Activated B cell treated with CpG ODN at 0.5 μM for 24 hours (primary cell): Measurements from ENCODE around the gene PJVK. TPM values are rescaled to one million over a fixed set of nuclear protein-coding genes. Genes with fewer than 3 reads are reported as not detected.

ENCODE experiments used
- ATAC-seq: fragments of 200-7000 bp; cut with Tn5 transposase; one replicate; pipeline ENCODE4 v1.10.0; 2021; ENCODE audit warnings: low read depth, mild to moderate bottlenecking, moderate library complexity
- CTCF ChIA-PET: fragments of 350-600 bp; sonication (Branson Sonifier 250); formaldehyde crosslinking; loops from one replicate; lab custom pipeline; 2021; ENCODE audit warnings: antibody characterized with exemption; lab: Charles Lee
- POLR2A ChIA-PET: fragments of 350-600 bp; sonication (Branson Sonifier 250); formaldehyde crosslinking; loops from one replicate; lab custom pipeline; 2021; ENCODE audit warnings: antibody characterized with exemption; lab: Charles Lee
- DNase-seq: peaks from one replicate; pipeline ENCODE4 v3.0.0; 2022
- H3K27ac Mint-ChIP-seq: one replicate; pipeline ENCODE4 v1.8.0; 2020; ENCODE audit warnings: mixed read lengths
- H3K27me3 Mint-ChIP-seq: one replicate; pipeline ENCODE4 v1.8.0; 2021; ENCODE audit warnings: mixed read lengths
- H3K36me3 Mint-ChIP-seq: one replicate; pipeline ENCODE4 v1.8.0; 2021; ENCODE audit warnings: low read depth, mixed read lengths
- H3K4me1 Mint-ChIP-seq: one replicate; pipeline ENCODE4 v1.8.0; 2021; ENCODE audit warnings: mixed read lengths
- H3K4me3 Mint-ChIP-seq: one replicate; pipeline ENCODE4 v1.8.0; 2020; ENCODE audit warnings: mild to moderate bottlenecking, mixed read lengths
- H3K9me3 Mint-ChIP-seq: one replicate; pipeline ENCODE4 v1.8.0; 2020; ENCODE audit warnings: mixed read lengths
- intact Hi-C: fragments of 100-400 bp; cut with micrococcal nuclease; formaldehyde crosslinking; loops from one replicate; pipeline ENCODE4 v1.15.1; 2024
- total RNA-seq: library from RNA; stranded (reverse); gene quantifications from 2 replicates; pipeline ENCODE4 v1.2.3, GENCODE V29; 2022
- TF ChIP-seq, protein P1 (sequence below): fragments of 200-600 bp; IDR thresholded peaks from one replicate; pipeline ENCODE4 v1.8.0; 2022; ENCODE audit warnings: antibody characterized with exemption, mild to moderate bottlenecking

The PJVK gene
- total RNA-seq, 1 donor from 2014 or later: 3.1 TPM

DNA sequence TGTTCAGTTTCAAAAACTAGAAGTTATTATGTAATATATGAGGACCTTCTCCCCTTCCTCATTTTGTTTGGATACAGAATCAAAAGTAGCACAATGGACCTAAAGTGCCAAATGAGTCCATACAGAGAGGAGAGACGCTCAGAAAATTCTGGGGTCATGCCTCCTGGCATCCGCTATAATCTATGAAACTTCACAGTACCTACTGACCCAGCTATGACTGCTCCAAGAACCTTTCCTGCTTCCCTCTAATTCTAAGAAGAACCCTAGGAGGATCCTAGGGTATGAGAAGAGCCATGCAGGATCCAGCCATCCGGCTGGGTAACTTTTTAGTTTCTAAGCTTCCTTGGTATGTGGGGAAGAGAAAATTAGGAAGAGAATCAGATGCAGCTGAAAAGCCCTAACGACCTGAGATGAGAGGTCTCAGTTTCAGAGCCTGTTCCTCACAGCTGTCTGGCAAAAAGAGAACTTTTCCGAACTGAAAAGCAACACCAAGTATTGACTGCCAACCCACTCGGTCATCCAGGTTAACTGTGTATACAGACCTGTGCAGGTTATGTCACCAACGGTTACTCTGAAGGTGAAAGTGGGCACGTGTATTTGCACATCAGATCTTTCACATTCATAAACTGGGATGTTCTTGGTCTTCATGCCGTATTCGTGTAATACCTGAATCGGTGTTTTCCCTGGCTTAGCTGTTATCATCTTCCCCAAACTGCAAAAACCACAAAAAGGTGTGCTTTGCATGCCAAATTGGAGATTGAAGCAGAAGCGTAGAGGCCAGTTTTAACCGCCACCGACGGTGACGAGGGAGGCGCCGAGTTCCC lies 1.3 kb upstream of the PJVK start:
- TF ChIP-seq, protein P1, sequence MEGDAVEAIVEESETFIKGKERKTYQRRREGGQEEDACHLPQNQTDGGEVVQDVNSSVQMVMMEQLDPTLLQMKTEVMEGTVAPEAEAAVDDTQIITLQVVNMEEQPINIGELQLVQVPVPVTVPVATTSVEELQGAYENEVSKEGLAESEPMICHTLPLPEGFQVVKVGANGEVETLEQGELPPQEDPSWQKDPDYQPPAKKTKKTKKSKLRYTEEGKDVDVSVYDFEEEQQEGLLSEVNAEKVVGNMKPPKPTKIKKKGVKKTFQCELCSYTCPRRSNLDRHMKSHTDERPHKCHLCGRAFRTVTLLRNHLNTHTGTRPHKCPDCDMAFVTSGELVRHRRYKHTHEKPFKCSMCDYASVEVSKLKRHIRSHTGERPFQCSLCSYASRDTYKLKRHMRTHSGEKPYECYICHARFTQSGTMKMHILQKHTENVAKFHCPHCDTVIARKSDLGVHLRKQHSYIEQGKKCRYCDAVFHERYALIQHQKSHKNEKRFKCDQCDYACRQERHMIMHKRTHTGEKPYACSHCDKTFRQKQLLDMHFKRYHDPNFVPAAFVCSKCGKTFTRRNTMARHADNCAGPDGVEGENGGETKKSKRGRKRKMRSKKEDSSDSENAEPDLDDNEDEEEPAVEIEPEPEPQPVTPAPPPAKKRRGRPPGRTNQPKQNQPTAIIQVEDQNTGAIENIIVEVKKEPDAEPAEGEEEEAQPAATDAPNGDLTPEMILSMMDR: no peak
- Mint-ChIP-seq H3K4me1 (peaks cover 28% of the 10 kb centered on the region), H3K36me3 (peaks cover 36% of the 10 kb centered on the region), H3K27ac (peak overlapping the region; percentile 86), H3K9me3 (no peaks in the 10 kb centered on the region), H3K27me3 (no peaks in the 10 kb centered on the region), H3K4me3 (peak overlapping the region; percentile 86)
- DNase-seq: no peak
- ChIA-PET POLR2A (interaction anchor here (0.5 to 2.5 kb wide), 10 partner anchors 8 to 1186 kb away, joined by 3 to 70 read pairs (median 6); partner anchors contain the start of genes FKBP7, NFE2L2 and PLEKHA3), CTCF (interaction anchor here (0.7 kb wide), 1 partner anchor 35 kb away, joined by 4 read pairs; no protein-coding TSS in a partner anchor)
- intact Hi-C loops: loop anchor here (1.0 to 10.0 kb wide), 5 partner anchors 10 to 1115 kb away; partner anchors contain the start of gene SESTD1
- ATAC-seq: peak; percentile 0

DNA sequence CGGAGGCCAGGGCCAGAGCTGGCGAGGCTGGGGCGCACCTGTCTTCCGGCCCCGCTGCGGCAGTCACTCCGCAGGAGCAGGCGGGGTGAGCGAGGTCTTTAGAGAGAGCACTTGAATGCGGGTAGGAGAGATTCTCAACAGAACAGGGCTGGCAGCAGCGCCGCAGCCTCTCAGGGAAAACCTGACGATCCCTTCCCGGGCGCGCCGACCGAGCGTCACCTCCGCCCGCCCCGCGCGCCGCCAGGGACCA lies 729 bp upstream of the PJVK start:
- H3K4me1 Mint-ChIP-seq: peaks cover 28% of the 10 kb centered on the region
- H3K27ac Mint-ChIP-seq: peak overlapping the region; percentile 86
- DNase-seq (no peak), ATAC-seq (peak; percentile 26)
- no peaks in the 10 kb centered on the region for H3K9me3 Mint-ChIP-seq
- POLR2A ChIA-PET: interaction anchor here (0.5 to 2.5 kb wide), 15 partner anchors 13 to 1285 kb away, joined by 3 to 70 read pairs (median 6); partner anchors contain the start of genes FKBP7, HNRNPA3, NFE2L2 and PLEKHA3
- TF ChIP-seq, protein P1: no peak
- CTCF ChIA-PET: interaction anchor here (0.7 to 1.1 kb wide), 4 partner anchors 31 to 80 kb away, joined by 3 to 11 read pairs (median 4); no protein-coding TSS in a partner anchor
- peaks cover 31% of the 10 kb centered on the region for H3K36me3 Mint-ChIP-seq
- no peaks in the 10 kb centered on the region for H3K27me3 Mint-ChIP-seq
- peak overlapping the region; percentile 86 for H3K4me3 Mint-ChIP-seq
- intact Hi-C loops: loop anchor here (1.0 to 10.0 kb wide), 5 partner anchors 10 to 1116 kb away; partner anchors contain the start of gene SESTD1

DNA sequence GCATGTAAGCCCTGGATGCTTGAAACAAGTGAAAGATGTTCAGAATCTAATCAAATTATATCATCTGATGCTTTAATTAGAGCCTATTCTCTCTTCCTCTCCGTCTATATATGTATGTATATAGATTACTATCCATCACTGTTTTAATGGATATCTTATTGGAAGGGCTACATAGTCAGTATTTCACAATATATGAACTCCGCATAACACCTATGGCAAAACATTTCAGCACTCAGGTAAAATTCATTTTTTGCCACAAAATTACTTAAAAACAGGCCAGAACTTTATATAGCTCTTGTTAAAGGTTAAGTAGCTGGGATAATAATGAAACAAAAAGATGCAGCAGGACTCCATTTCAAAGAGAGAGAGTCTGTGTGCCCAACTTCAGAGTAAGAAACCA lies 1.2 kb downstream of the PJVK start:
- H3K9me3 Mint-ChIP-seq: no peaks in the 10 kb centered on the region
- no peak for ATAC-seq

DNA sequence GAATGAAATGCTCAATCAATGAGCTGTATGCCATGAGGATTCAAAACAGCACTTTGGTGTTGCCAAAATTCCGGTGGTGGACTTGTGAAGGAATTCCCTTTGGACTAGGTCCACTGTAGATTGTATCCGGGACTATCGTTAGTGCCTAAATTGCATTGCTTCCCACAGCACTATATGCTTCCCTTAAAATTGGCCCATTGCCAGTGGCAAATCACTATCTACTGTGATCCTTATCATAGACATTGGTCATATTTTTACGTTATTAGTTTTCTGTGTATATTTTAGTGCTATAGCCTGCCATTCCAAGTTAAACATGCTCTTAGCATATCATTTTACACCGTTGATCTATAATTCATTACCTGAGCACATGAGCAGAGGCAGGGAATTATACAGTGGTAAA lies 1.7 kb downstream of the PJVK start:
- TF ChIP-seq, protein P1: no peak
- H3K27ac Mint-ChIP-seq: no peak overlapping the region
- DNase-seq (no peak), ATAC-seq (no peak)
- H3K36me3 Mint-ChIP-seq: peaks cover 18% of the 10 kb centered on the region
- intact Hi-C loops: loop anchor here (10.0 kb wide), 2 partner anchors 812 to 1118 kb away; partner anchors contain the start of gene SESTD1
- no peaks in the 10 kb centered on the region for H3K27me3 Mint-ChIP-seq
- H3K4me1 Mint-ChIP-seq: peaks cover 28% of the 10 kb centered on the region
- no peak overlapping the region for H3K4me3 Mint-ChIP-seq
- ChIA-PET CTCF (no interaction called here), POLR2A (interaction anchor here (1.0 kb wide), 1 partner anchor 29 kb away, joined by 6 read pairs; no protein-coding TSS in a partner anchor)
- no peaks in the 10 kb centered on the region for H3K9me3 Mint-ChIP-seq

More for the DNA sequence above, 1.2 kb downstream of the PJVK start:
- no peak for DNase-seq
- CTCF ChIA-PET: no interaction called here
- Mint-ChIP-seq H3K4me1 (peaks cover 28% of the 10 kb centered on the region), H3K27ac (no peak overlapping the region), H3K27me3 (no peaks in the 10 kb centered on the region), H3K36me3 (peaks cover 21% of the 10 kb centered on the region), H3K4me3 (peak overlapping the region; percentile 87)
- TF ChIP-seq, protein P1: no peak
- POLR2A ChIA-PET: no interaction called here
- intact Hi-C loops: loop anchor here (10.0 kb wide), 2 partner anchors 812 to 1118 kb away; partner anchors contain the start of gene SESTD1

DNA sequence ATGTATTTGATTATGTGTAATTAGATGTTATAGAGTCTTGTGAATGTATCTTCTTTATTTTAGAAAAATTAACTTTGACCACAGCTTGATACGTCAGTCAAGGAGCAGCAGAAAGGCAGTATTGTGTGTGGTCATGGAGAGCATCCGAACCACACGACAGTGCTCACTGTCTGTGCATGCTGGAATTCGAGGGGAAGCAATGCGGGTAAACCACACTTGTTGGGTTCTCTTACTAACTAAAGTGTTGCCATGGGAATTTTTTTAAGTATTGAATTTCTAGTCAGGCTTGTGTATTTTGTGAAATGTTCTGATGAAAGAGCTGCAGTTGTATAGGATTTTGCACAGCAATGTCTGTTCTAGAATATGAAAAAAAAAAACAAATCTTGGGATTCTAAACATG lies 4.8 kb downstream of the PJVK start:
- no peak for ATAC-seq
- TF ChIP-seq, protein P1: no peak

More for the DNA sequence above, 4.8 kb downstream of the PJVK start:
- intact Hi-C loops: loop anchor here (10.0 kb wide), 2 partner anchors 809 to 1121 kb away; partner anchors contain the start of gene SESTD1
- H3K27ac Mint-ChIP-seq: no peak overlapping the region
- ChIA-PET POLR2A (no interaction called here), CTCF (no interaction called here)
- H3K4me3 Mint-ChIP-seq: no peak overlapping the region
- H3K4me1 Mint-ChIP-seq: peaks cover 6% of the 10 kb centered on the region
- H3K9me3 Mint-ChIP-seq: no peaks in the 10 kb centered on the region
- no peak for DNase-seq
- H3K27me3 Mint-ChIP-seq: no peaks in the 10 kb centered on the region
- H3K36me3 Mint-ChIP-seq: peaks cover 1% of the 10 kb centered on the region
